GM18507 (cell line): Measurements from ENCODE around the gene PLEK.
"Not testable (repeated sequence)": the region's sequence is repeated elsewhere in the genome, so short reads cannot be mapped to it uniquely, and the experiment has no call there.

Experiments used
- DNase-seq: peaks from one replicate; pipeline ENCODE4 v3.0.0; 2011; ENCODE audit warnings: low read depth; ENCODE audit not compliant: insufficient read length; ENCODE audit errors: extremely low spot score
- FAIRE-seq: peaks from 2 replicates; lab custom pipeline; 2011; peaks lifted over from hg19 to GRCh38; lab: Jason Lieb, UNC

Gene PLEK

GRCh38 chr2:68431316-68431972 lies 66.4 kb downstream of the PLEK start:
- DNase-seq (no peak), FAIRE-seq (no peak)

- no peak for DNase-seq
- no peak for FAIRE-seq
Measured at GRCh38 chr2:68432696-68433658, 67.9 kb downstream of the PLEK start.

GRCh38 chr2:68434981-68435380 lies 69.9 kb downstream of the PLEK start:
- DNase-seq (no peak), FAIRE-seq (peak; percentile 33)

GRCh38 chr2:68435615-68436014 lies 70.5 kb downstream of the PLEK start:
- DNase-seq (no peak), FAIRE-seq (no peak)

- no peak for DNase-seq
- peak; percentile 24 for FAIRE-seq
Measured at GRCh38 chr2:68436270-68436669, 71.2 kb downstream of the PLEK start.

- no peak for DNase-seq
- FAIRE-seq, result peak; percentile 85
Measured at GRCh38 chr2:68438455-68439303, 73.6 kb downstream of the PLEK start.

- peak; percentile 65 for DNase-seq
- peak; percentile 100 for FAIRE-seq
Measured at GRCh38 chr2:68441179-68441993, 76.3 kb downstream of the PLEK start.

- no peak for DNase-seq
- FAIRE-seq, result no peak
Measured at GRCh38 chr2:68441994-68442322, 76.9 kb downstream of the PLEK start.

- not testable (repeated sequence) for DNase-seq, FAIRE-seq
Measured at GRCh38 chr2:68446425-68446824, 81.3 kb downstream of the PLEK start.
